IMR-90 (cell line): Measurements from ENCODE around the gene RMI1. TPM values are rescaled to one million over a fixed set of nuclear protein-coding genes. Genes with fewer than 3 reads are reported as not detected.

Experiments used
- ATAC-seq: fragments of 200-7000 bp; cut with Tn5 transposase; 2 replicates; pipeline ENCODE4 v1.9.1; 2020; ENCODE audit warnings: low read depth, mild to moderate bottlenecking, moderate library complexity
- BruUV-seq: library from RNA; stranded (reverse); fragments of 400-500 nt; replicated peaks from 2 replicates; lab custom pipeline; 2021; lab: Mats Ljungman, UMichigan
- CTCF ChIA-PET: fragments of 300-600 bp; formaldehyde crosslinking; extraction: SDS; loops from one replicate; lab custom pipeline; 2021; ENCODE audit warnings: antibody characterized with exemption; lab: Yijun Ruan, JAX
- POLR2A ChIA-PET: fragments of 300-600 bp; sonication (Branson Sonifier 250); formaldehyde crosslinking; loops from one replicate; lab custom pipeline; 2022; ENCODE audit warnings: antibody characterized with exemption; ENCODE audit not compliant: unreplicated experiment; lab: Charles Lee
- DNase-seq: peaks from one replicate; pipeline ENCODE4 v3.0.0; 2013
- H2AFZ ChIP-seq: replicated peaks from 2 replicates; pipeline ENCODE3; 2013; ENCODE audit warnings: low read length, mild to moderate bottlenecking; ENCODE audit not compliant: poor library complexity
- H2AK5ac ChIP-seq: 2 replicates; pipeline ENCODE4 v1.6.1; 2013; ENCODE audit warnings: low read depth, low read length, inconsistent platforms
- H2AK9ac ChIP-seq: replicated peaks from 2 replicates; pipeline ENCODE3; 2013; ENCODE audit warnings: mild to moderate bottlenecking, low read depth, low read length, moderate library complexity; ENCODE audit not compliant: poor library complexity
- H2BK120ac ChIP-seq: 2 replicates; pipeline ENCODE4 v1.6.1; 2013; ENCODE audit warnings: low read depth, low read length, inconsistent platforms
- H2BK15ac ChIP-seq: 3 replicates; pipeline ENCODE4 v1.6.1; 2013; ENCODE audit warnings: low read depth, low read length, inconsistent platforms
- H2BK20ac ChIP-seq: 2 replicates; pipeline ENCODE4 v1.6.1; 2013; ENCODE audit warnings: low read depth, mild to moderate bottlenecking, inconsistent platforms, low read length, moderate library complexity
- H2BK5ac ChIP-seq: 2 replicates; pipeline ENCODE4 v1.6.1; 2013; ENCODE audit warnings: mild to moderate bottlenecking, low read depth, low read length, inconsistent platforms; ENCODE audit not compliant: poor library complexity, severe bottlenecking
- H3K14ac ChIP-seq: replicated peaks from 2 replicates; pipeline ENCODE4 v1.6.1; 2013; ENCODE audit warnings: low read depth, low read length, inconsistent platforms
- H3K18ac ChIP-seq: 2 replicates; pipeline ENCODE4 v1.6.1; 2013; ENCODE audit warnings: low read depth, low read length, control low read depth
- H3K23ac ChIP-seq: 2 replicates; pipeline ENCODE4 v1.6.1; 2013; ENCODE audit warnings: low read depth, low read length, inconsistent platforms
- H3K27ac ChIP-seq: 2 replicates; pipeline ENCODE4 v1.5.1; 2013; ENCODE audit warnings: mild to moderate bottlenecking, control low read depth, low read length; ENCODE audit not compliant: insufficient read depth
- H3K27me3 ChIP-seq: 2 replicates; pipeline ENCODE4 v1.6.1; 2013; ENCODE audit warnings: low read length; ENCODE audit not compliant: control insufficient read depth, insufficient read depth
- H3K36me3 ChIP-seq: 2 replicates; pipeline ENCODE4 v1.6.1; 2013; ENCODE audit warnings: low read length, mixed read lengths; ENCODE audit not compliant: control insufficient read depth, insufficient read depth
- H3K4ac ChIP-seq: 2 replicates; pipeline ENCODE4 v1.6.1; 2013; ENCODE audit warnings: low read depth, low read length, inconsistent platforms
- H3K4me1 ChIP-seq: 2 replicates; pipeline ENCODE4 v1.6.1; 2013; ENCODE audit warnings: low read length, mixed read lengths; ENCODE audit not compliant: control insufficient read depth, insufficient read depth
- H3K4me2 ChIP-seq: 2 replicates; pipeline ENCODE4 v1.6.1; 2013; ENCODE audit warnings: low read depth, mild to moderate bottlenecking, control low read depth, low read length, moderate library complexity
- H3K4me3 ChIP-seq: 2 replicates; pipeline ENCODE4 v1.5.1; 2013; ENCODE audit warnings: low read depth, mild to moderate bottlenecking, control low read depth, low read length, moderate library complexity; ENCODE audit not compliant: insufficient read depth
- H3K56ac ChIP-seq: 2 replicates; pipeline ENCODE4 v1.6.1; 2013; ENCODE audit warnings: low read length, inconsistent platforms; ENCODE audit not compliant: insufficient read depth; ENCODE audit errors: extremely low read depth
- H3K79me1 ChIP-seq, 2 experiments: 2 replicates each; pipeline ENCODE4 v1.6.1; 2013; ENCODE audit warnings: low read length in 2 of 2, inconsistent platforms in 1 of 2, low read depth in 1 of 2
- H3K9ac ChIP-seq: 2 replicates; pipeline ENCODE4 v1.6.1; 2013; ENCODE audit warnings: low read depth, low read length, control low read depth
- H3K9me1 ChIP-seq: 2 replicates; pipeline ENCODE4 v1.6.1; 2013; ENCODE audit warnings: low read length, inconsistent platforms; ENCODE audit not compliant: insufficient read depth
- H3K9me3 ChIP-seq: 2 replicates; pipeline ENCODE4 v1.6.1; 2013; ENCODE audit warnings: low read length; ENCODE audit not compliant: control insufficient read depth, insufficient read depth
- H4K20me1 ChIP-seq: 2 replicates; pipeline ENCODE4 v1.6.1; 2013; ENCODE audit warnings: low read length, inconsistent platforms; ENCODE audit not compliant: insufficient read depth
- H4K5ac ChIP-seq: 2 replicates; pipeline ENCODE4 v1.6.1; 2013; ENCODE audit warnings: mild to moderate bottlenecking, low read depth, low read length, control low read depth
- H4K8ac ChIP-seq, 2 experiments: 2 replicates each; pipeline ENCODE4 v1.6.1; 2013; ENCODE audit warnings: low read depth in 2 of 2, low read length in 2 of 2, control low read depth in 1 of 2, inconsistent platforms in 1 of 2
- H4K91ac ChIP-seq: 2 replicates; pipeline ENCODE4 v1.6.1; 2013; ENCODE audit warnings: low read depth, low read length, inconsistent platforms; ENCODE audit not compliant: insufficient read depth
- BHLHE40 ChIP-seq: fragments of 150-350 bp; IDR thresholded peaks from 2 replicates; pipeline ENCODE4 v1.6.1; 2016; ENCODE audit warnings: mild to moderate bottlenecking, low read depth, low read length
- CEBPB ChIP-seq: IDR thresholded peaks from 2 replicates; pipeline ENCODE4 v1.6.1; 2012; ENCODE audit warnings: low read depth, low read length, improper control_type of control experiment
- CHD1 ChIP-seq: IDR thresholded peaks from 2 replicates; pipeline ENCODE4 v1.6.1; 2012; ENCODE audit warnings: low read depth, low read length, improper control_type of control experiment
- CTCF ChIP-seq: conservative IDR thresholded peaks from 2 replicates; pipeline ENCODE4 v1.5.1; 2012; ENCODE audit warnings: mild to moderate bottlenecking, low read depth, low read length, improper control_type of control experiment
- ELK1 ChIP-seq: fragments of 150-350 bp; IDR thresholded peaks from 2 replicates; pipeline ENCODE4 v1.6.1; 2016; ENCODE audit warnings: low read depth, mild to moderate bottlenecking, low read length, moderate library complexity, borderline replicate concordance
- FOS ChIP-seq: fragments of 150-350 bp; IDR thresholded peaks from 2 replicates; pipeline ENCODE4 v1.6.1; 2016; ENCODE audit warnings: low read depth, low read length
- MAFK ChIP-seq: IDR thresholded peaks from 2 replicates; pipeline ENCODE4 v1.6.1; 2012; ENCODE audit warnings: low read depth, low read length, improper control_type of control experiment
- MAZ ChIP-seq: IDR thresholded peaks from 2 replicates; pipeline ENCODE4 v1.6.1; 2012; ENCODE audit warnings: low read depth, mild to moderate bottlenecking, low read length, improper control_type of control experiment, moderate library complexity, borderline replicate concordance
- MXI1 ChIP-seq: IDR thresholded peaks from 2 replicates; pipeline ENCODE4 v1.6.1; 2012; ENCODE audit warnings: low read depth, mild to moderate bottlenecking, low read length, moderate library complexity, borderline replicate concordance
- NFE2L2 ChIP-seq: fragments of 150-350 bp; IDR thresholded peaks from 2 replicates; pipeline ENCODE4 v1.6.1; 2016; ENCODE audit warnings: low read depth, mild to moderate bottlenecking, low read length
- POLR2A ChIP-seq: IDR thresholded peaks from 2 replicates; pipeline ENCODE4 v1.6.1; 2012; ENCODE audit warnings: mild to moderate bottlenecking, low read depth, low read length
- RAD21 ChIP-seq: IDR thresholded peaks from 2 replicates; pipeline ENCODE4 v1.6.1; 2012; ENCODE audit warnings: low read length, improper control_type of control experiment
- RCOR1 ChIP-seq: IDR thresholded peaks from 2 replicates; pipeline ENCODE4 v1.6.1; 2012; ENCODE audit warnings: mild to moderate bottlenecking, low read length, improper control_type of control experiment; ENCODE audit not compliant: insufficient replicate concordance
- RFX5 ChIP-seq: IDR thresholded peaks from 2 replicates; pipeline ENCODE4 v1.8.0; 2012; ENCODE audit warnings: low read depth, mild to moderate bottlenecking, low read length, moderate library complexity
- SMC3 ChIP-seq: fragments of 150-350 bp; IDR thresholded peaks from 2 replicates; pipeline ENCODE4 v1.6.1; 2016; ENCODE audit warnings: low read depth, mild to moderate bottlenecking, antibody characterized with exemption, low read length, moderate library complexity
- WGBS, 2 experiments: methylation state at CpG; one replicate each; pipeline versions ENCODE4 v1.1.5 to v1.1.7; 2013; ENCODE audit warnings: missing lambda C conversion rate in 2 of 2; ENCODE audit not compliant: insufficient read length in 1 of 2; ENCODE audit errors: extremely low coverage in 2 of 2; 5-methylcytosine and 5-hydroxymethylcytosine counted together
- dilution Hi-C: fragments of 300-500 bp; cut with HindIII; formaldehyde crosslinking; loops from one replicate; pipeline ENCODE4 v1.14.3; 2018; ENCODE audit warnings: low sequenced_read_pairs; ENCODE audit not compliant: unreplicated experiment
- in situ Hi-C: fragments of 300-500 bp; cut with MboI; formaldehyde crosslinking; loops from 3 replicates; pipeline ENCODE4 v1.14.3; 2019; ENCODE audit warnings: low sequenced_read_pairs, inconsistent platforms, mixed read lengths
- intact Hi-C: fragments of 100-400 bp; cut with micrococcal nuclease; formaldehyde crosslinking; loops from 2 replicates; pipeline ENCODE4 v1.10.0; 2022
- polyA plus RNA-seq, 3 experiments: library from polyadenylated mRNA; depleted of rRNA; stranded (reverse); fragments of >200 nt; gene quantifications; 2 replicates each; pipeline ENCODE4 v1.2.3, GENCODE V29; 2012; ENCODE audit warnings: low replicate concordance in 1 of 3
- total RNA-seq: library from RNA; depleted of rRNA; stranded (reverse); fragments of >200 nt; gene quantifications from 2 replicates; pipeline ENCODE4 v1.2.3, GENCODE V29; 2012
- TF ChIP-seq, protein P1 (sequence below): fragments of 150-350 bp; IDR thresholded peaks from 2 replicates; pipeline ENCODE4 v1.6.1; 2017; ENCODE audit warnings: mild to moderate bottlenecking, antibody characterized with exemption, low read length, low read depth

The RMI1 gene
- total and polyA plus RNA-seq, 2 of the 4 experiments (the other 2 are of a cell fraction), result 4.4 to 6.8 TPM

- H3K4me2 ChIP-seq, result no peak overlapping the region
- H3K14ac ChIP-seq, result no peak overlapping the region
- BruUV-seq, result no TSS peak
- no peak overlapping the region for H3K23ac ChIP-seq
- H4K8ac ChIP-seq, result no peak overlapping the region
- no peak overlapping the region for H3K56ac ChIP-seq
- intact Hi-C loops, result loop anchor here (1.0 to 10.0 kb wide), 3 partner anchors 323 to 1677 kb away; no protein-coding TSS in a partner anchor
- ChIA-PET CTCF (interaction anchor here (0.6 to 3.9 kb wide), 2 partner anchors 59 to 322 kb away, joined by 3 to 25 read pairs; no protein-coding TSS in a partner anchor), POLR2A (no interaction called here)
- H3K4ac ChIP-seq, result no peak overlapping the region
- H2BK15ac ChIP-seq, result no peak overlapping the region
- no peaks in the 10 kb centered on the region for H3K36me3 ChIP-seq
- no peak overlapping the region for H2AK9ac ChIP-seq
- ATAC-seq, result peak; percentile 71
- peaks cover 5% of the 10 kb centered on the region for H3K4me1 ChIP-seq
- H3K27ac ChIP-seq, result no peak overlapping the region
- H4K5ac ChIP-seq, result no peak overlapping the region
- no peak for TF ChIP-seq RCOR1
- peak; percentile 88 for TF ChIP-seq RAD21
- no peak for TF ChIP-seq ELK1
- no peak for TF ChIP-seq MAFK
- TF ChIP-seq RFX5, result no peak
- TF ChIP-seq BHLHE40, result no peak
- TF ChIP-seq CHD1, result no peak
- TF ChIP-seq CEBPB, result peak; percentile 60
- peak; percentile 68 for TF ChIP-seq CTCF
- TF ChIP-seq MXI1, result no peak
- TF ChIP-seq POLR2A, result no peak
- TF ChIP-seq, protein P1, sequence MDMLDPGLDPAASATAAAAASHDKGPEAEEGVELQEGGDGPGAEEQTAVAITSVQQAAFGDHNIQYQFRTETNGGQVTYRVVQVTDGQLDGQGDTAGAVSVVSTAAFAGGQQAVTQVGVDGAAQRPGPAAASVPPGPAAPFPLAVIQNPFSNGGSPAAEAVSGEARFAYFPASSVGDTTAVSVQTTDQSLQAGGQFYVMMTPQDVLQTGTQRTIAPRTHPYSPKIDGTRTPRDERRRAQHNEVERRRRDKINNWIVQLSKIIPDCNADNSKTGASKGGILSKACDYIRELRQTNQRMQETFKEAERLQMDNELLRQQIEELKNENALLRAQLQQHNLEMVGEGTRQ, result no peak
- no peak for TF ChIP-seq NFE2L2
- TF ChIP-seq FOS, result no peak
- peak; percentile 67 for TF ChIP-seq SMC3
- TF ChIP-seq MAZ, result no peak
- no peak overlapping the region for H2AFZ ChIP-seq
- no peak overlapping the region for H3K18ac ChIP-seq
- no peaks in the 10 kb centered on the region for H3K27me3 ChIP-seq
- no CpG with 5 or more reads among the region's 1 CpG for WGBS, 2 experiments
- peaks cover 2% of the 10 kb centered on the region; the same call in 1 of the 2 replicates for H3K9me1 ChIP-seq
- peak; percentile 62 for DNase-seq
- dilution Hi-C loops, result no loop called here
- no peak overlapping the region for H2BK20ac ChIP-seq
- no peak overlapping the region for H3K4me3 ChIP-seq
- no peak overlapping the region for H2BK5ac ChIP-seq
- no peaks in the 10 kb centered on the region for H4K20me1 ChIP-seq
- in situ Hi-C loops, result loop anchor here (5.0 kb wide), 2 partner anchors 324 to 379 kb away; no protein-coding TSS in a partner anchor
- H2AK5ac ChIP-seq, result peak overlapping the region; percentile 66; the same call in 1 of the 2 replicates
- H3K79me1 ChIP-seq, result no peaks in the 10 kb centered on the region
- no peak overlapping the region for H3K9ac ChIP-seq
- no peak overlapping the region for H4K91ac ChIP-seq
- H3K9me3 ChIP-seq, result no peaks in the 10 kb centered on the region
- H2BK120ac ChIP-seq, result no peak overlapping the region
Measured at GRCh38 chr9:83937861-83938455, 42.6 kb upstream of the RMI1 start.
